ENCODE data around the gene CACNA2D4.

- no peak for TF ChIP-seq CTCF (IDR thresholded peaks at IDR 0.05)
- TF ChIP-seq POLR2A (IDR thresholded peaks at IDR 0.05): no peak
Observed at GRCh38 chr12:1808798-1809480, 109.5 kb downstream of the CACNA2D4 start.

Measured in adrenal gland (tissue), 5 donors.